Activated CD4-positive, alpha-beta T cell treated with anti-CD3 and anti-CD28 coated beads for 48 hours (primary cell): ENCODE results near the gene RNF175.
"Not testable (repeated sequence)": the region's sequence is repeated elsewhere in the genome, so short reads cannot be mapped to it uniquely, and the experiment has no call there.

ENCODE experiments used
- DNase-seq: peaks from one replicate; pipeline ENCODE4 v3.0.0-alpha.2; 2020

The RNF175 gene

GRCh38 chr4:153669838-153670237 is 90.0 kb downstream of the RNF175 start:
- no peak for DNase-seq

DNA sequence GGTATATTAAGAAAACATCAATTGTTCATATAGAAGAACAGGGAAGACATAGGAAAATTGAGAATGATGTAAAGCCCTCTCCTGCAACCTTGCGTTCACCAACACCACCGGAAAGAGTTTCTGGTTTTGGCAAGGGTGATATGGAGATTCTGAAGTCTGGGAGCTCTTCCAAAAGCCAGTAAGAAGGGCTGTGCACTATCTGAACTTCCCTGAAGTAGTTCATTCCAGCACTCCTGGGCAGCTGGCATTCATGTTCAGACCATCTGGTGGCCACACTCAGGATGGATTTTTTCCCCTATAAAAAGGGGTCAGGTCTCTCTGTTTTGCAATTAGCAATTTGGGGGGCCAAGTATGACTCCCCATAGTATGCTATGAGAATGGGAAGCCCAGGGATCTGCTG is 91.2 kb downstream of the RNF175 start:
- DNase-seq: no peak

DNA sequence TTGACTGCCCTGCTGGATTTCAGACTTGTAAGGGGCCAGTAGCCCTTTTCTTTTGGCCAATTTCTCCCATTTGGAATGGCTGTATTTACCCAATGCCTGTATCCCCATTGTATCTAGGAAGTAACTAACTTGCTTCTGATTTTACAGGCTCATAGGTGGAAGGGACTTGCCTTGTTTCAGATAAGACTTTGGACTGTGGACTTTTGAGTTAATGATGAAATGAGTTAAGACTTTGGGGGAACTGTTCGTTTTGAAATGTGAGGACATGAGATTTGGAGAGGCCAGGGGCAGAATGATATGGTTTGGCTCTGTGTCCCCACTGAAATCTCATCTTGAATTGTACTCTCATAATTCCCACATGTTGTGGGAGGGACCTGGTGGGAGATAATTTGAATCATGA is 93.3 kb downstream of the RNF175 start:
- not testable (repeated sequence) for DNase-seq

DNA sequence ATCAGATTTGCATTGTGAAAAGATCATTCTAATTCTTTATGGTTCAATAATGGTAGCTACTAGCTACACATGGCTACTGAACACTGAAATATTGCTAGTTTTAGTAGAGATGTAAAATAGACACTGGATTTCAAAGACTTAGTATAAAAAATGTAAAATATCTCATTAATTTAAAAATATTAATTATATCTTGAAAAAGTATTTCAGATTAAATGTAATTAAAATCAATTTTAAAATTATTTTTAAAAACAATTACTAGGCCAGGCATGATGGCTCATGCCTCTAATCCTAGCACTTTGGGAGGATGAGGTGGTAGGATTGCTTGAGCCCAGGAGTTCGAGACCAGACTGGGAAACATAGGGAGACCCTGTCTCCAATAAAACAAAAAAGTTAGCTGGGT is 96.2 kb downstream of the RNF175 start:
- no peak for DNase-seq

DNA sequence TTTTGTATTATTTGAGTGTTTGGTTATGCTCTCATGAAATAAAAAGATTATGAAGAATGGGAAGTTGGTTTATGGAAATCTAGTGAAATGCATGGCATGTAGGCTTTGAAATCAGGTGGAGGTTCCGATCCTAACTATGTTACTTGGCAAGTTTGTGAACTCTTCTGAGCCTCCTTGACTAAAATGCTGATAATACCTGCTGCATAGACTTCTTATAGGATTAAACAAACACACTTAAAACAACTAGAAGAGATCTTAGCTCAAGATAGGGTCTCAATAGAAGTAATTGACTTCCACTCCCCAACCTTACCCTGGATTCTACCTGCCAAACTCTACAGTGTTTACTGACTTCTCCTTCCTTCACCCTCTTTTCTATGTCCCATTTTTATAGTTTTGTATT is 97.9 kb downstream of the RNF175 start:
- no peak for DNase-seq

GRCh38 chr4:153661215-153661822 is 98.5 kb downstream of the RNF175 start:
- DNase-seq: no peak
